ENCODE results near the gene CALCOCO2.

DNA sequence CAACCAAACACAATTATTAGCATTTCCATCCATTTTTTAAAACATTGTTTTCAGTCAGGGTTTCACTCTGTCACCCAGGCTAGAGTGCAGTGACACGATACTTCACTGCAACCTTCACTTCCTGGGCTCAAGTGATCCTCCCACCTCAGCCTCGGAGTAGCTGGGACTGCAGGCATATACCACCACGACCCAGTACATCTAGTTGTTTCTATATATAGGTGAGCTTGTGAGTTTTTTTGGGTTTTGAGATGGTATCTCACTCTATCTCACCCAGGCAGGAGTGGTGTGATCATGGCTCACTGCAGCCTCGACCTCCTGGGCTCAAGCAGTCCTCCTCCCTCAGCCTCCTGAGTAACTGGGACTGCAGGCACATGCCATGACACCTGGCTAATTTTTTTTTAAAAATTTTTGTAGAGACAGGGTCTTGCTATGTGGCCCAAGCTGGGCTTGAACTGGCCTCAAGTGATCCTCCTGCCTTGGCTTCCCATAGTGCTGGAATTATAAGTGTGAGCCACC, 40.3 kb downstream of the CALCOCO2 start:
- TF ChIP-seq MAZ (IDR thresholded peaks at IDR 0.05; ENCODE audit: borderline replicate concordance, low read depth, low read length): no peak
- TF ChIP-seq, protein P1, sequence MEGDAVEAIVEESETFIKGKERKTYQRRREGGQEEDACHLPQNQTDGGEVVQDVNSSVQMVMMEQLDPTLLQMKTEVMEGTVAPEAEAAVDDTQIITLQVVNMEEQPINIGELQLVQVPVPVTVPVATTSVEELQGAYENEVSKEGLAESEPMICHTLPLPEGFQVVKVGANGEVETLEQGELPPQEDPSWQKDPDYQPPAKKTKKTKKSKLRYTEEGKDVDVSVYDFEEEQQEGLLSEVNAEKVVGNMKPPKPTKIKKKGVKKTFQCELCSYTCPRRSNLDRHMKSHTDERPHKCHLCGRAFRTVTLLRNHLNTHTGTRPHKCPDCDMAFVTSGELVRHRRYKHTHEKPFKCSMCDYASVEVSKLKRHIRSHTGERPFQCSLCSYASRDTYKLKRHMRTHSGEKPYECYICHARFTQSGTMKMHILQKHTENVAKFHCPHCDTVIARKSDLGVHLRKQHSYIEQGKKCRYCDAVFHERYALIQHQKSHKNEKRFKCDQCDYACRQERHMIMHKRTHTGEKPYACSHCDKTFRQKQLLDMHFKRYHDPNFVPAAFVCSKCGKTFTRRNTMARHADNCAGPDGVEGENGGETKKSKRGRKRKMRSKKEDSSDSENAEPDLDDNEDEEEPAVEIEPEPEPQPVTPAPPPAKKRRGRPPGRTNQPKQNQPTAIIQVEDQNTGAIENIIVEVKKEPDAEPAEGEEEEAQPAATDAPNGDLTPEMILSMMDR (IDR thresholded peaks at IDR 0.05): no peak
- TF ChIP-seq REST (IDR thresholded peaks at IDR 0.05): no peak
- no peak for TF ChIP-seq MAX (IDR thresholded peaks at IDR 0.05)

Measured in A549 (cell line).